GM12865 (cell line): ENCODE results near the gene UBD.

Experiments used
- DNase-seq: peaks from one replicate; pipeline ENCODE4 v3.0.0; 2010; ENCODE audit warnings: low read depth
- H3K4me3 ChIP-seq: 2 replicates; pipeline ENCODE4 v1.5.1; 2011; ENCODE audit warnings: mild to moderate bottlenecking, low read depth, low read length, control low read depth
- TF ChIP-seq, protein P1 (sequence below): IDR thresholded peaks from 2 replicates; pipeline ENCODE4 v1.5.1; 2011; ENCODE audit warnings: low read length, control low read depth, low read depth, inconsistent platforms; ENCODE audit not compliant: insufficient read depth; ENCODE audit errors: missing control alignments

UBD gene

DNA sequence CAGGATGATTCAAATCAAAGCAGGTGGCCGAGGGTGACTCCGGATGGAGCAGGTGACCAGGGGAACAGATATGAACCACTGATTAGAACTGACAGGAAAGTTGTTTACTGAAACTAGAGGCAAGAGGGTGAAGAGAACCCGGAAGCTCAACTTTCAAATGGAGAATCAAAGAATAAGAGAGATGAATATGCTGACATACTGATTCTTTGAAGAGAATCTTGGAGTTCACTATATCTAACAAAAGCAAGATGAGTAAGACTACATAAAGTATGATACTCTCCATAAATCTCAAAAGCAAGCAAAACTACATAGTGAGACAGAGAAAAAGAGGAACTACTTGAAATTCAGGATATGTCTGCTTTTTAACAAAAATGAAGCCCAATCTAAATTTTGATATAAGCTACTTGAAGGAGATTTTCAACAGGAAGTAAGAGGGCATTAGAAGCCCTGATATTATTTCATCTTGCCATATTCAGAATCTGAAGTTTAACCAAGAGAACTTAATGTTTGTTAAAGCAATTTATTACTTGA is 4.0 kb upstream of the UBD start:
- TF ChIP-seq, protein P1, sequence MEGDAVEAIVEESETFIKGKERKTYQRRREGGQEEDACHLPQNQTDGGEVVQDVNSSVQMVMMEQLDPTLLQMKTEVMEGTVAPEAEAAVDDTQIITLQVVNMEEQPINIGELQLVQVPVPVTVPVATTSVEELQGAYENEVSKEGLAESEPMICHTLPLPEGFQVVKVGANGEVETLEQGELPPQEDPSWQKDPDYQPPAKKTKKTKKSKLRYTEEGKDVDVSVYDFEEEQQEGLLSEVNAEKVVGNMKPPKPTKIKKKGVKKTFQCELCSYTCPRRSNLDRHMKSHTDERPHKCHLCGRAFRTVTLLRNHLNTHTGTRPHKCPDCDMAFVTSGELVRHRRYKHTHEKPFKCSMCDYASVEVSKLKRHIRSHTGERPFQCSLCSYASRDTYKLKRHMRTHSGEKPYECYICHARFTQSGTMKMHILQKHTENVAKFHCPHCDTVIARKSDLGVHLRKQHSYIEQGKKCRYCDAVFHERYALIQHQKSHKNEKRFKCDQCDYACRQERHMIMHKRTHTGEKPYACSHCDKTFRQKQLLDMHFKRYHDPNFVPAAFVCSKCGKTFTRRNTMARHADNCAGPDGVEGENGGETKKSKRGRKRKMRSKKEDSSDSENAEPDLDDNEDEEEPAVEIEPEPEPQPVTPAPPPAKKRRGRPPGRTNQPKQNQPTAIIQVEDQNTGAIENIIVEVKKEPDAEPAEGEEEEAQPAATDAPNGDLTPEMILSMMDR: no peak
- peak; percentile 10 for DNase-seq

DNA sequence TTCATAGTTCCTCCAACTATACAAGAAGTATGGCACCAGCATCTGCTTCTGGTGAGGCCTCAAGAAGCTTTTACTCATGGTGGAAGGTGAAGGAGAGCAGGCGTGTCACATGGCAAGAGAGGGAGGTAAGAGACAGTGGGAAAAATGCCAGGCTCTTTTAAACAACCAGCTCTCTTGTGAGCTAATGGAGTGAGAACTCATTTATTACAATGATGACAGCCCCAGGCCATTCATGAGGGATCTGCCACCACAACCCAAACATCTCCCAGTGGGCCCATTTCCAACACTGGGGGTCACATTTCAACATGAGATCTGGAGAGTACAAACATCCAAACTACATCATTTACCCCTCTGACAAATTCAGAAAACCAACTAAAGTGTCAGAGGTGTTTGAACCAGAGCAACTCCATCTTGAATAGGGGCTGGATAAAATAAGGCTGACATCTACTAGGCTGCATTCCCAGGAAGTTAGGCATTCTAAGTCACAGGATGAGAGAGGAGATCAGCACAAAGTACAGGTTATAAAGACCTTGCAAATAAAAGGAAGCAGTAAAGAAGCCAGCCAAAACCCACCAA is 2.2 kb upstream of the UBD start:
- TF ChIP-seq, protein P1: no peak
- DNase-seq: no peak
- H3K4me3 ChIP-seq: no peak overlapping the region

More for the DNA sequence above, 4.0 kb upstream of the UBD start:
- H3K4me3 ChIP-seq: no peak overlapping the region

DNA sequence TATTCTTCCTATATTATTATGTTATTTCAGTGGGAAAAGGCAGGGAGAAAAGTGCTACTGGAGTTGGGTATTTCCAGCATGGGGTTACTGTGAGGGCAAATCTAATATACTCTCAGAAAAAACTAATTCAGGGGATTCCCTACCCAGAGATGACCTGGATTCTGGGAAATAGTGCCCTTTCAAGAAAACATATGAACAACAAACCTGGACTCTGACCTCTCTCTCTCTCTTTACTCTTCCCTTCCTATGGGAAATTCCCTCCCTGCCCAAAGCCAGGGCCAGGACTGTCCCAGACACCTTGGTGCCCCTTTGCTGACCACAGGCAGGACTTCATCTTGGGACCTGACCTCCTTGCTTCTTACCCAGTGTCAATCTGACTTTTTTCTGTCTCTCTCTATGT is 1.6 kb upstream of the UBD start:
- H3K4me3 ChIP-seq: no peak overlapping the region
- TF ChIP-seq, protein P1: no peak
- DNase-seq: peak; percentile 13

DNA sequence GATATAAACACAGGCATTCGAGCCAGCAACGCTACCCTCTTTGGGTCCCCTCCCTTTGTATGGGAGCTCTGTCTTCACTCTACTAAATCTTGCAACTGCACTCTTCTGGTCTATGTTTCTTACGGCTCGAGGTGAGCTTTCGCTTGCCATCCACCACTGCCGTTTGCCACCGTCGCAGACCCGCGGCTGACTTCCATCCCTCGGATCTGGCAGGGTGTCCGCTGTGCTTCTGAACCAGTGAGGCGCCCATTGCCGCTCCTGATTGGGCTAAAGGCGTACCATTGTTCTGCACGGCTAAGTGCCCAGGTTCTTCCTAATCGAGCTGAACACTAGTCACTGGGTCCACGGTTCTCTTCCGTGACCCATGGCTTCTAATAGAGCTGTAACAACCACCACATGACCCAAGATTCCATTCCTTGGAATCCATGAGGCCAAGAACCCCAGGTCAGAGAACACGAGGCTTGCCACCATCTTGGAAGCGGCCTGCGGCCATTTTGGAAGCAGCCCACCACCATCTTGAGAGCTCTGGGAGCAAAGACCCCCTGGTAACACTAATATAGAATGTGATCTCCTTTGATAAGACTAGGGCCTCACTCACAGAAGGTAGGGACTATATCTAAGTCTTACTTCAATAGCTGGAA is 973 bp downstream of the UBD start:
- TF ChIP-seq, protein P1: no peak
- no peak for DNase-seq
- peak overlapping the region; percentile 28 for H3K4me3 ChIP-seq

DNA sequence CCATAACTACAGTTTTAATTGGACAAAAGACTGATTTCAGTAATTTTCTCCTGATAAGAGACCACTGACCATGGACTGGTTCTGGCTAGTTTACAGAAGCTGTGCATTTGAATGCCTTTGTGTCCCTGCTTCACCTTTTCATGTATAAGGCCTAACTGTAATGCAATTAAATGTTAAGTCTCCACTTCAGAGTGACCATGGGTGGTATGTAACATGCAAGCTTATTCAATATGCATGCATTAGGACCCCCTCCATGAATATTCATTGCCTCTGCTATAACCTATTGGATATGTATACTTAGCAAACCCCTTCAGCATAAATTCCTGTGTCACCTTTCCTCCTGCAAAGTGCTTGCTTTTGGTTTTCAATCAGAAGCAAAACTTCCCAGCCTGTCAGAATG is 2.2 kb downstream of the UBD start:
- no peak overlapping the region for H3K4me3 ChIP-seq
- DNase-seq: no peak
- TF ChIP-seq, protein P1: no peak

DNA sequence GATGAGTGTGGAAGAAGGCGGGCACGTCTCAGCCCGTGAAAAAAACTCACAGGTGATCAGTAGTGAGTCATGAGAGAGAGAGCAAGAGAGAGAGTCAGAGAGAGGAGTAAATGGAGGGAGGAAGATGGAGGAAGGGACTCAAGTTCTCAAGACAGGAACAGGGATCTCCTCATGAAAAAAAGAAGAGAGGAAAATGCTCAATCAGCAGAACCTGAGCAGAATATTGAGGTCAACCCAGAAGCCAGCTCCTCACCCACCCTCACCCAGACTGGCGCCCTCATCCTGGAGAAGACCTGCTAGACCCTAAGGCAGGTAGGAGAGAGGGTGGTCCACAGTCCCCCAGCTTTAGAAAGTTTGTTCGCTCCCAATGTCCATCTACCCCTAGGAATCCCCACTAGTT is 4.8 kb downstream of the UBD start:
- H3K4me3 ChIP-seq: no peak overlapping the region
- no peak for DNase-seq
- TF ChIP-seq, protein P1: no peak
